ENCODE measurements around the gene LZTS2.
"Not testable (repeated sequence)": the region's sequence is repeated elsewhere in the genome, so short reads cannot be mapped to it uniquely, and the experiment has no call there.

LZTS2 gene

GRCh38 chr10:101016814-101017213, 17.2 kb downstream of the LZTS2 start:
- no peak for DNase-seq

- no peak for DNase-seq
Measured at GRCh38 chr10:101018118-101018599, 18.6 kb downstream of the LZTS2 start.

GRCh38 chr10:101018600-101019439, 19.2 kb downstream of the LZTS2 start:
- peak; percentile 82 for DNase-seq

GRCh38 chr10:101019440-101019703, 19.8 kb downstream of the LZTS2 start:
- no peak for DNase-seq

GRCh38 chr10:101020427-101021075, 20.9 kb downstream of the LZTS2 start:
- DNase-seq: no peak

- no peak for DNase-seq
Measured at GRCh38 chr10:101021239-101021638, 21.6 kb downstream of the LZTS2 start.

- no peak for DNase-seq
Measured at GRCh38 chr10:101021692-101022251, 22.2 kb downstream of the LZTS2 start.

GRCh38 chr10:101022967-101023705, 23.5 kb downstream of the LZTS2 start:
- DNase-seq: no peak

GRCh38 chr10:101027106-101027720, 27.6 kb downstream of the LZTS2 start:
- DNase-seq: no peak

GRCh38 chr10:101028446-101029337, 29.1 kb downstream of the LZTS2 start:
- DNase-seq: no peak

GRCh38 chr10:101029520-101030295, 30.1 kb downstream of the LZTS2 start:
- DNase-seq: no peak

- no peak for DNase-seq
Measured at GRCh38 chr10:101030496-101031127, 31.0 kb downstream of the LZTS2 start.

GRCh38 chr10:101031128-101031795, 31.7 kb downstream of the LZTS2 start, which contains the start of the genes PDZD7 and SFXN3:
Gene PDZD7 (minus strand): TSS chr10:101031129. CDS start chr10:101030219, 910 bp downstream.
Gene SFXN3 (plus strand): TSS chr10:101031234. CDS start chr10:101034695, 3,461 bp downstream.
- DNase-seq: peak; percentile 91

- peak; percentile 55 for DNase-seq
Measured at GRCh38 chr10:101031796-101032636, 32.4 kb downstream of the LZTS2 start.

- peak; percentile 88 for DNase-seq
Measured at GRCh38 chr10:101032637-101033224, 33.1 kb downstream of the LZTS2 start.

GRCh38 chr10:101033276-101033675, 33.7 kb downstream of the LZTS2 start:
- DNase-seq: no peak

GRCh38 chr10:101034404-101034803, 34.8 kb downstream of the LZTS2 start:
- not testable (repeated sequence) for DNase-seq

- no peak for DNase-seq
Measured at GRCh38 chr10:101035314-101035713, 35.7 kb downstream of the LZTS2 start.

All from HCEC 1CT (cell line).